NOMO-1 treated with dmso at 0.1 percent for 144 hours (cell line): ENCODE measurements around the gene PRMT2.
"Not testable (repeated sequence)": the region's sequence is repeated elsewhere in the genome, so short reads cannot be mapped to it uniquely, and the experiment has no call there.

Experiments used
- DNase-seq: peaks from one replicate; lab custom pipeline; 2025; ENCODE audit not compliant: unreplicated experiment; lab: John Stamatoyannopoulos, UW

PRMT2 gene

DNA sequence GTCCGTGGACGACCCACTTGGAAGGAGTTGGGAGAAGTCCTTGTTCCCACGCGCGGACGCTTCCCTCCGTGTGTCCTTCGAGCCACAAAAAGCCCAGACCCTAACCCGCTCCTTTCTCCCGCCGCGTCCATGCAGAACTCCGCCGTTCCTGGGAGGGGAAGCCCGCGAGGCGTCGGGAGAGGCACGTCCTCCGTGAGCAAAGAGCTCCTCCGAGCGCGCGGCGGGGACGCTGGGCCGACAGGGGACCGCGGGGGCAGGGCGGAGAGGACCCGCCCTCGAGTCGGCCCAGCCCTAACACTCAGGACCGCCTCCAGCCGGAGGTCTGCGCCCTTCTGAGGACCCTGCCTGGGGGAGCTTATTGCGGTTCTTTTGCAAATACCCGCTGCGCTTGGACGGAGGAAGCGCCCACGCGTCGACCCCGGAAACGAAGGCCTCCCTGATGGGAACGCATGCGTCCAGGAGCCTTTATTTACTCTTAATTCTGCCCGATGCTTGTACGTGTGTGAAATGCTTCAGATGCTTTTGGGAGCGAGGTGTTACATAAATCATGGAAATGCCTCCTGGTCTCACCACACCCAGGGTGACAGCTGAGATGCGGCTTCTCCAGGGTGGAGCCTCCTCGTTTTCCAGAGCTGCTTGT, 32.4 kb downstream of the PRMT2 start:
- DNase-seq: no peak

DNA sequence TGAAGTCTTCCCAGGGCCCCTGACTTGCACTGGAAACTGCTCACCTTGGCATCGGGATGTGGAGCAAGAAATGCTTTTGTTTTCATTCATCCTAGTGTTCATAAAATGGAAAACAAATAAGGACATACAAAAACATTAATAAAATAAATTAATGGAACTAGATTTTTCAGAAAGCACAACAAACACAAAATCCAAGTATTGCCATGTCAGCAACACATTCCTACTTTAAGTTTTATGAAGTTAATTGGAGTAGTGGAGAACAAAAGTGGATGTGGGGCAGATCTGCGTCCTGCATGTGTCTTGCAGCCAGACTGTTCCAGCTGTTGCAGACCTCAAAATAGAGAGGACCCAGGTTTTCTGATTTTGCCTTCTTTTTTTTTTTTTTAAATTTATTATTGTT, 32.9 kb downstream of the PRMT2 start:
- no peak for DNase-seq

DNA sequence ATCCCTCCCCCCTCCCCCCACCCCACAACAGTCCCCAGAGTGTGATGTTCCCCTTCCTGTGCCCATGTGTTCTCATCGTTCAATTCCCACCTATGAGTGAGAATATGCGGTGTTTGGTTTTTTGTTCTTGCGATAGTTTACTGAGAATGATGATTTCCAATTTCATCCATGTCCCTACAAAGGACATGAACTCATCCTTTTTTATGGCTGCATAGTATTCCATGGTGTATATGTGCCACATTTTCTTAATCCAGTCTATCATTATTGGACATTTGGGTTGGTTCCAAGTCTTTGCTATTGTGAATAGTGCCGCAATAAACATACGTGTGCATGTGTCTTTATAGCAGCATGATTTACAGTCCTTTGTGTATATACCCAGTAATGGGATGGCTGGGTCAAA, 33.4 kb downstream of the PRMT2 start:
- not testable (repeated sequence) for DNase-seq

DNA sequence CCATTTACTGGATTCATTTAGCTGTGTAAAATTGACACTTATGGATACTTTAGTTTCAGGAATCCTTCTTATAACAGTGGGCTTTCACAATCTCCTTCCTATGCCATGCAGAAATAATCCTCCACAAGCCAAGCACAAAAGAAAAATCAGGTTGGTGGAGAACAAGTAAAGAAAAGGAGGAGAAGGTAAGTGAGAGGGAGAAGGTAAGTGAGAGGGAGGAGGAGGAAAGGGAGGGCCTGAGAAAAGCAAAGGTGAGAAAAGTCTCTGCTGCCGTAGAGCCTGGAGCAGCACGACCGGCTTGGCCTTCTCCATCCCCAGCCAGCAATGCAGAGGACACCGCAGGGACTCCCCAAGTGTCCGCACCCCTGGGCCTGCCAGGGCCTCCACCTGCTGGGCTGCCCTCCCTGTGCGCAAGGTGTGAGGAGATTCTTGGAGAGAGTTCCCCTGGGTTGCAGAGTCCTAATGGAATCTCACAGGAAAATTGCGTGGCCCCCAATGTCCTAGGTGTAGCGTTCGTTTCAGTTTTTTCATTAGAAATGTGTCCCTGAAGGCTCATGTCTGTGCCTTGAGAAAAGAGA, 39.0 kb downstream of the PRMT2 start:
- no peak for DNase-seq

DNA sequence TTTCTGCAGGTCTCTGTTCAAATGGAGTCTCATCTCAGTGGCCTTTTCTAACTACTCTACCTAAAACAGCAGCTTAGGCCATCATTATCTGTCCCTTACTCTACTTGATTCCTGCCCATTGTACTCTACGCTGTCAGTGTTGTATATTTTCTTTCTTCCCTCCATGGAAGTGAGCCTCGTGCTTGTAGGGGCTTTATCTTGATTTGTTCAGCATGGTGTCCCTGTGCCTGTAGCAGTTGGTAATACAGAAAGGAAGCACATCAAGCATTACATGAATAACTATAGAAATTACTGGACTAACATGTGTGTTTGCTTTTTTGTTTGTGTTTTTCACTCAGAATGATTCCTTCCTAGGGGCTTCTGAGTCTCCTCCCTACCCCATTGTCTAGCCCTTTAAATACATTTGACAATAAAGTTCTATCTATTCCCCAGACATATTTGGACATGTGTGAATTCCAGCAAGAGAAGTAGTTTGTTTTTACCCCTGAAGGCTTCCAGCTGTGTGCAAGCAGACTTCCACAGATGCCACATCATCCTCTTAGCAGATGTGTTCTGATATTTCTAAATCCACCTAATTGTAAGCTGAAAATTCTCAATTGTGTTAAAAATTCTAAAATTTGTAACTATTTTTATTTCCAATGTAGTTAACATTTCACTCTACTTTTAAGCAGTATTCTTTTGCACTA, 40.3 kb downstream of the PRMT2 start:
- no peak for DNase-seq

DNA sequence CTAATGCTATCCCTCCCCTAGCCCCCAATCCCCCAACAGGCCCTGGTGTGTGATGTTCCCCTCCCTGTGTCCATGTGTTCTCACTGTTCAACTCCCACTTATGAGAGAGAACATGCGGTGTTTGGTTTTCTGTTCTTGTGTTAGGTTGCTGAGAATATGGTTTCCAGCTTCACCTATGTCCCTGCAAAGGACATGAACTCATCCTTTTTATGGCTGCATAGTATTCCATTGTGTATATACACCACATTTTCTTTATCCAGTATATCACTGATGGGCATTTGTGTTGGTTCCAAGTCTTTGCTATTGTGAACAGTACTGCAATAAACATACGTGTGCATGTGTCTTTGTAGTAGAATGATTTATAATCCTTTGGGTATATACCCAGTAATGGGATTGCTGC, 41.1 kb downstream of the PRMT2 start:
- DNase-seq: not testable (repeated sequence)

DNA sequence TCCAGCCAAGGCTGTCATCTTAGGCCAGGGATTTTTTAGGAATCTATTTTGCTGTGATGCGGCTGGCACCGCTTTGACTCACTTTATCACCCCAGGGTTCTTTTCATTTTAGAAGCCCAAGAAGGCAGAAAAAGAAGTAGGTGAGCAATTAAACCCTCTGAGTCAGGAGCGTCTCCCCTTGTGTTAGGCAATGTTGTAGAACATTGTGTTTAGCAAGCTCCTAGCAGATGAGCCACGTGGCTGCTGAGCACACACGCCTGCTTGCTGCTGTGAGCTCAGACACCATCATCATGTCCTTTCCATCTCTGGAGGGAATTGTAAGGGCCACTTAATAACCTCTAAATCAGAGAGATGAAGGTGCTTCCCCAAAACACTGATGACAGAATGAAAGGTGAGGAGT, 46.1 kb downstream of the PRMT2 start:
- not testable (repeated sequence) for DNase-seq

DNA sequence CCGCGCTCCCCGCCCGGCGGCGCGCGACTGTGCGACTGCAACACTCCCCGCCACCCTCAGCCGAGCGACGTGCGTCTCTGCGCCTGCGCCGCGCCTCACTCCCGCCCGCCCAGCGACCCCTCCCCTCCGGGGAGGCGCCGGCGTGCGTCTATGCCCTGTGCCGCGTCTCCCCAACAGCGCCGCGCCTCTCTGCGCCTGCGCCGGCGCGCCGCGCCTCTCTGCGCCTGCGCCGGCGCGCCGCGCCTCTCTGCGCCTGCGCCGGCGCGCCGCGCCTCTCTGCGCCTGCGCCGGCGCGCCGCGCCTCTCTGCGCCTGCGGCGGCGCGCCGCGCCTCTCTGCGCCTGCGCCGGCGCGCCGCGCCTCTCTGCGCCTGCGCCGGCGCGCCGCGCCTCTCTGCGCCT, 63.2 kb downstream of the PRMT2 start:
- DNase-seq: not testable (repeated sequence)

DNA sequence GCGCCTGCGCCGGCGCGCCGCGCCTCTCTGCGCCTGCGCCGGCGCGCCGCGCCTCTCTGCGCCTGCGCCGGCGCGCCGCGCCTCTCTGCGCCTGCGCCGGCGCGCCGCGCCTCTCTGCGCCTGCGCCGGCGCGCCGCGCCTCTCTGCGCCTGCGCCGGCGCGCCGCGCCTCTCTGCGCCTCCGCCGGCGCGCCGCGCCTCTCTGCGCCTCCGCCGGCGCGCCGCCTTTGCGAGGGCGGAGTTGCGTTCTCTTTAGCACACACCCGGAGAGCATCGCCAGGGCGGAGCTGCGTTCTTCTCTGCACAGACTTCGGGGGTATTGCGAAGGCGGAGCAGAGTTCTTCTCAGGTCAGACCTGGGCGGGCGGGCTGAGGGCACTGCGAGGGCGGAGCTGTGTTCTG, 63.6 kb downstream of the PRMT2 start:
- not testable (repeated sequence) for DNase-seq
